Stimulated activated CD8-positive, alpha-beta memory T cell treated with anti-CD3 and anti-CD28 coated beads, Interleukin-15, amount 100 ng/mL, for 4 hours (primary cell): ENCODE data around the gene TICAM1.
"Not testable (repeated sequence)": the region's sequence is repeated elsewhere in the genome, so short reads cannot be mapped to it uniquely, and the experiment has no call there.

Source experiments
- DNase-seq, 2 donors: peaks; one replicate each; pipeline ENCODE4 v3.0.0-alpha.2; 2020; ENCODE audit warnings: low read depth in 2 of 2

Gene TICAM1

DNA sequence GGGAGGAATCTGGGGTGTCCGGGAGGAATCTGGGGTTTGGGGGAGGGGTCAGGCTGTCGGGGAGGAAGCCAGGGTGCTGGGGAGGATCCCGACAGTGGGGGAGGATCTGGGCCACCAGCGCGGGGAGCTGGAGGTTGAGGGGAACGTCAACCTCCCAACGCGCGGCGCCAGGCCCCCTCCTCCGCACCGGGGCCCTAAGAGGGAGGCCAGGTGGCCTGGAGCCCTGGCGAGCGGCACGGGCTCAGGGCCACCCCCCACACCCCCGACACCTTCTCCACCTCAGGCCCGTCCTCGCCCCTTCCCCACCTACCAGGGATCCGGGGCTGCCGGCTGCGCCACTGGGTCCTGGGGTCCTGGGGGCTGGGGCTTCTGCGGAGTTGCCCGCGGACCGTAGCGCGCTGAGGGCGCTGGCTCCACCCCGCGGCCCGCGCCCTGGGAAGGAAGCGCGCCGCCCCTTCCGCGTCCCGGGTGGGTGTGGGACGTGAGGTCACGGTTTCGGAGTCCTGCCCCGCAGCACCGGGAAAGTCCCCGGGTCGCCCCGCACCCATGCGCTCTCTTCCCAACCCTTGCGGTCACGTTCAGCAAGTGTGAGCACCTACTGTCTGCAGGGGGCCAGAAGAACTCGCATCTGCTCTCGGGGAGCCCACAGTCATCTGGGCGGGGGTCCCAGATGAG, at the start of gene TICAM1:
TICAM1 (minus strand) TSS at position 409 of the 675 bp plus-strand sequence. CDS start 13,335 bp downstream, outside the sequence.
- peak; percentile 66 to 71 for DNase-seq

DNA sequence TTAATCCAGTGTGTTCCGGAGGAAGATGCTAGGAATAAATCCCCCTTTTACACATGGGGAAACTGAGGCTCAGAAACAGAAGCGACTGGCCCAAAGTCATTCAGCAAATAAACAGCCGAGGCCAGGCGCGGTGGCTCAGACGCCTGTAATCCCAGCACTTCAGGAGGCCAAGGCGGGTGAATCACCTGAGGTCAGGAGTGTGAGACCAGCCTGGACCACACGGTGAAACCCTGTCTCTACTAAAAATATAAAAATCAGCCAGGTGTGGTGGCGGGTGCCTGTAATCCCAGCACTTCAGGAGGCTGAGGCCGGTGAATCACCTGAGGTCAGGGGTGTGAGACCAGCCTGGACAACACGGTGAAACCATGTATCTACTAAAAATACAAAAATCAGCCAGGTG, 47.5 kb upstream of the TICAM1 start:
- DNase-seq = no peak

- DNase-seq = no peak
Measured at GRCh38 chr19:4878491-4878968, 47.0 kb upstream of the TICAM1 start.

DNA sequence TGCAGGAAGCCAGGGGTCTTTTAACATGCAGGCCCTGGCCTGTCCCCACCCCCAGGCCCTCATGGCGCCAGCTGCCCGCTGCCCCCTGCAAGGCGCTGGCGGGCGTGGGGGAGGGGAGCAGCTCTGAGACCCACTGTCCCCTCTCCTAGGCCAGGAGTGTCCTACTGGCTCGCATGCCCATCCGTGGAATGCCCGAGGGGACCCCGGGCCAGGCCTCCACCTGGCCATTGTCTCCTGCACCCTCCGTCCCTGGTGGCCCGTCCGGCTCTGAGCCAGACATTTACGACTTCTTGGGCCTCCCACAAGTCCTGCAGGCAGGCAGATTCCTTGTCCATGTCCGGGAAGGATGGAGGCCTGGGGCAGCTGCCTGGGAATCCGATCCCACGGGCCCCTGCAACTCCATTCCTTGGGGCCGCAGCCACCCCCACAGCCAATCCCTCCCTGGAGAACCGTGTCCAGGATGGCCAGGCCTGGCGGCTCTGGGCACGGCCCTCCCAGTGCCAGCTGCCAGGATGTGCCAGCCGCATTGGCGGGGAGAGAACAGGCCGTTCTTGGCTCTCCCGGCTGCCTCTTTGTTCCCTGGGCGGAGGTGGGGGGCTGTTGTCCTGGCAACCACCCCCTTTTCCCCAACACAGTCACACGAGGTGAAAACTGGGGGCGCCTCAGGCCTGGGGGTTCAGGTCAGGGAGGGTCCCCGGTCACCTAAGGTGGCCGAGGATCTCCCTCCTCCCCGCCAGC, 46.4 kb upstream of the TICAM1 start:
- DNase-seq = no peak

DNA sequence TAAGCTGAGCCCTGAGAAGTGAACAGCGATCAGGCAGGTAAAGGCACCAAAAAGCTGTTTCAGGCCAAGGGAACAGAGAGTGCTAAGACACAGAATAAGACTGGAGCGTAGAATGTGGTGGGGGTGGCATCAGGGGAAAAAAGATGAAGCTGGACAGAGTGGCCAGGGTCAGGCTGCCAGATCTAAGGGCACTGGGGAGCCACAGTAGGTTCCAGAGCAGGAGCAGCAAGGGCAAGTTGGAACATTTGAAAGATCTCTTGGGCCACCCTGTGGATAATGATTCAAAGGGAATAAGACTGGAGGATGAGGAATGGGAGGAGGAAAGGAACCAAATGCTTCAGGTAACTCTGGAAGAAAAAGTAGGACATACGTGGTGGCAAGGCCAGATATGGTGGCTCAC, 42.4 kb upstream of the TICAM1 start:
- no peak for DNase-seq

DNA sequence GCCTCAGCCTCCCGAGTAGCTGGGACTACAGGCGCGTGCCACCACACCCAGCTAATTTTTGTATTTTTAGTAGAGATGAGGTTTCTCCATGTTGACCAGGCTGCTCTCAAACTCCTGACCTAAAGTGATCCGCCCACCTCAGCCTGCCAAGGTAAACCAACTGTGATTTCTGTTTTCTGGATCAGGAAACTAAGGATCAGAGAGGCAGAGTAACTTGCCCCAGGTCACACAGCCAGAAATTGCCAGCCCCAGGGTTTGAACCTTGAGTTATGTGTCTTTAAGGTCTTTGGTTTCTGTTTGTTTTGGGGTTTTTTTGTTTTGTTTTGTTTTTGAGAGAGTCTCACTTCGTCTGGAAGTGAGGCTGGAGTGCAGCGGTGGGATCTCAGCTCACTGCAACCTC, 40.2 kb upstream of the TICAM1 start:
- no peak for DNase-seq

DNA sequence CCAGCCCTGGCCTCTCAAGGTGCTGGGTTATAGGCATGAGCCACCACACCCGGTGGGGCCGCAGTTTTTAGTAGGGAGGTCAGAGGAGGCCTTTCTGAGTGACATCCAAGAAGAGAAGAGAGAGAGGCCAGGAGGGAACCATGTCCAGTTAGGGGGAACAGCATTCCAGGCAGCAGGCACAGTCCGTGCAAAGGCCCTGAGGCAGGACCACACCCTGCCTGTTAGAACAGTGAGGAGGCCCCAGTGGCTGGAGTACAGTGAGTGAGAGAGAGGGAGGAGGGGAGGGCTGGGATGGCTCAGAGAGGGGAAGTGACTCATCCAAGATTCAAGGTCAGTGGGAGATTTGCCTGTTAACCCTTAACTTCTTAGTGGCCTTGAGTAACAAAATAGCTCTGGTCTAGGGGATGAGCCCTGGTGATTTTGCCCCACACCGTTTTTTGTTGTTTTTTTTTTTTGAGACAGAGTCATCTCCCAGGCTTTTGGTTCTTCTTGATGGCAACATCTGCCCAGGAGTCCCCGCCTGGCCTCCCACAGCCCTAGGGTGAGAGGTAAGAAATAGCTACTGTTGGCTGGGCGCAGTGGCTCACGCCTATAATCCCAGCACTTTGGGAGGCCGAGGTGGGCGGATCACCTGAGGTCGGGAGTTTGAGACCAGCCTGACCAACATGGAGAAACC, 38.7 kb upstream of the TICAM1 start:
- no peak for DNase-seq

GRCh38 chr19:4868286-4868834, 36.8 kb upstream of the TICAM1 start:
- DNase-seq = no peak

DNA sequence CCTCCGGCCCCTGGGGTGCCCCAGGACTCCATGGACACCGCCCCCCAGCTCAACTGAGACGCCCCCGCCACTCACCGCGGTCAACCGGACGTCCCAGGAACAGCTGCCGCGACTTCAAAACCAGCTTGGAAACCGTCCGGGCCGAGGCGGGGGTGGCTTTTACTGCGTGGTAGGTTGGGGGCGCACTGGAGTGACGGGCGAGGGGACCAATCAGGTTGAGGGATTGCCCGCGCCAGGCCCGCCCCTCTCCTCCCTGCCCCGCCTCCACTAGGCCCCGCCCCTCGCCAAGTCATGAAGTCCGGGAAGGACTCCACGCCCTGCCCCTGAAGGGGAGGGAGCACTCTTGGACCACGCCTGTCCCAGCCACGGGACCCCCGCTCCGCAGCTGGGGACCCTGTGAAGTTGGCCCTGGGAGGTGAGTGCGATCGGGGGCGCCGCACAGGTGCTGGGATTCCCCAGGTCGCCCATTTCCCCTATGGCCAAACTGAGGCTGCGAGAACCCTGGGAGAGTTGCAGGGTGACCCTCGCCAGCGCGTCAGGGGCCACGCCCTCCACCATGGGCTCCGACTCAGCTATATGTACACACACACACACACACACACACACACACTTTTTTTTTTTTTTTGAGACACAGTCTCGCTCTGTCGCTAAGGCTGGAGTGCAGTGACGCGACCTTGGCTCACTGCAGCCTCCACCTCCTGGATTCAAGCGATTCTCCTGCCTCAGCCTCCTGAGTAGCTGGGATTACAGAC, 36.2 kb upstream of the TICAM1 start, which contains the start of gene PLIN3:
PLIN3 (minus strand) TSS at position 134 of the 752 bp plus-strand sequence. CDS start 6,273 bp downstream, outside the sequence.
- peak; percentile 75 to 79 for DNase-seq

DNA sequence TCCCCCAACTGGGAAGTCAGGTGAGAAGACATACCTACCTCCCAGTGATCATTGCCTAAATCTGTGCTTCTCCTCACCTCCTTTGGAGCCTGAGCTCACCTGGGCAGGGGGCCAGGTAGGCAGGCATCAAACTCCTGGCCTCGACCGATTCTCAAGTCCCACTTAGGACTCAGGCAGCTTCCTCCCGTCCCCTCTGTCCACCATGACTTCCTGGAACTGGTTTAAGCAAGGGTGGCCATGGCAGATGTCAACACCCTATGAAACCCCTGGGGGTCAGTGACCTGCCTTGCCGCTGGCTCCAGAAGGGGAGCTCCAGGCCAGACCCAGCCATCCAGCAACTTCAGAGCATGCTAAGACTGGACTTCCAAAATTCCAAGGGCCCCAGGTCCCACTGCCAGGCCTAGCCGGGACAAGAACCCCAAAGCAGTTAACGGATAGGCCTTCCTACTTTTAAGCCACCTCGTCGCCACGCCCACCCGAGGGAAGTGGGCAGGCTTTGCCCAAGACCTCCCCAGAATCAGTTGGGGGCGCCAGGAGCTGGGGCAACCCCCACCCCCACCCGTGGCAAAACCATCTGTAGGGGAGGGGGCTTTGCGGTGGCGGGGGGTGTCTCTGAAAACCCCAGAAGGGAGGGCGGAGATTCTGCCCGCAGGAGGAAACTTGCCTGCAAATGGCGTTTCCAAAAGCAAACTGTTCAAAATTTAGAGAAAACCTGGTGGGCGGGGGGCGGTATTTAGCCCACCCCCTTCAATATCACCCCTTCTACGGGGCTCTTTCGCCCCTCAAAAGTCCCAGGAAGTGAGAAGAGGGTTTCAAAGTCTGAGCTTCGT, 35.3 kb upstream of the TICAM1 start:
- peak; percentile 37 to 50 for DNase-seq

- DNase-seq = no peak
Measured at GRCh38 chr19:4861147-4861546, 29.6 kb upstream of the TICAM1 start.

- no peak for DNase-seq
Measured at GRCh38 chr19:4859697-4860096, 28.2 kb upstream of the TICAM1 start.

- not testable (repeated sequence) for DNase-seq
Measured at GRCh38 chr19:4856468-4856867, 25.0 kb upstream of the TICAM1 start.

DNA sequence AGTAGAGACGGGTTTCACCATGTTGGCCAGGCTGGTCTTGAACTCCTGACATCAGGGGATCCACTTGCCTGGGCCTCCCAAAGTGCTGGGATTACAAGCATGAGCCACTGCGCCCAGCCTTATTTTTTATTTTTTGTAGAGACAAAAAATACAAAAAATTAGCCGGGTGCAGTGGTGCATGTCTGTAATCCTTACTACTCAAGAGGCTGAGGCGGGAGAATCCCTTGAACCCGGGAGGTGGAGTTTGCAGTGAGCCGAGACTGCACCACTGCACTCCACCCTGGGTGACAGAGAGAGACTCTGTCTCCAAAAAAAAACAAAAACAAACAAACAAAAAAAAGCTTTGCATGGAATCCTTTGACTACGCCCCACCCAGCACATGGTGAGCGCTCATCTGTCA, 22.0 kb upstream of the TICAM1 start:
- not testable (repeated sequence) for DNase-seq

GRCh38 chr19:4852484-4852883, 21.0 kb upstream of the TICAM1 start:
- DNase-seq = no peak

- DNase-seq = peak; percentile 49 to 51
Measured at GRCh38 chr19:4851551-4852290, 20.2 kb upstream of the TICAM1 start.

GRCh38 chr19:4849019-4849418, 17.5 kb upstream of the TICAM1 start:
- no peak for DNase-seq

DNA sequence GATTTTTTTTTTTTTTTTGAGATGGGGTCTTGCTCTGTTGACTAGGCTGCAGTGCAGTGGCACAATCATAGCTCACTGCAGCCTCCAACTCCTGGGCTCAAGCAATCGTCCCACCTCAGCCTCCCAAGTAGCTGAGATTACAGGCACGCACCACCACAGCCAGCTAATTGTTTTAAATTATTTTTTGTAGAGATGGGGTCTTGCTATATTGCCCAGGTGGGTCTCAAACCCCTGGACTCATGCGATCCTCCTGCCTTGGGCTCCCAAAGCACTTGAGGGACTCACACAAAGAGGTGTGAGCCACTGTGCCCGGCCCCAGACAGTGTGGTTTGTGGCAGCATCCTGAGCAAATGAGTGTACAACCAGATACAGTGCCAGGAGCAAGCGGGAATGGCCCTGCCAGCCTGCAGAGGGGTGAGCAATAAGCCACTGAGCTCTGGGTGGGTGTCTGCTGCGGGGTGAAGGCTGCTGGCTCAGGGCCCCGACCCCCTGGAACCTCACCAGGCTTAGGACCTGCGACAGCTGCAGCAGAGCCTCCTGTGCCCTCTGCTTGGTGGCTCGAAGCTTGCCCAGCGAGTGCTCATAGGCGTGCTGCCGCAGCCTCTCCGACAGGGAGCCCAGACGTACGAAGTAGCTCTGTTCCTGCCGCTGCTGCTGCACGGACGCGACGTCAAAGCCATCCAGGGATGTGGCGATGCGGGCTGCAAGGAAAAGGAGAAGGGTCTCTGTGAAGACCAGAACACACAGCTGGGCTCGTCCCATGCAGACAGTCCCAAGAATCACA, 15.9 kb upstream of the TICAM1 start:
- no peak for DNase-seq

DNA sequence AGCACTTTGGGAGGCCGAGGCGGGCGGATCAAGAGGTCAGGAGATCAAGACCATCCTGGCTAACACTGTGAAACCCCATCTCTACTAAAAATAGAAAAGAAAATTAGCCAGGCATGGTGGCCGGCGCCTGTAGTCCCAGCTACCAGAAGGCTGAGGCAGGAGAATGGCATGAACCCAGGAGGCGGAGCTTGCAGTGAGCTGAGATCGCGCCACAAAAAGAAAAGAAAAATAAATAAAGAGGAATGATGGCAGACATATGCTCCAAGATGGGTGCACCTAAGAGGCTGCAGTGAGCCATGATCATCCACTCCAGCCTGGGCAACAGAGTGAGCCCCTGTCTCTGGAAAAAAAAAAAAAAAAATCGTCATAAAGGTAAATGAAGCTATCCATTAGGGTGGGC, 14.5 kb upstream of the TICAM1 start:
- DNase-seq = not testable (repeated sequence)
